GM12878 (cell line): ENCODE measurements around the gene BTBD19. TPM values are rescaled to one million over a fixed set of nuclear protein-coding genes. Genes with fewer than 3 reads are reported as not detected.

Source experiments
- BCLAF1 ChIP-seq: fragments of 450-650 bp; IDR thresholded peaks from 2 replicates; pipeline ENCODE4 v1.6.1; 2017; ENCODE audit warnings: antibody characterized with exemption, mild to moderate bottlenecking, moderate library complexity
- BHLHE40 ChIP-seq, 2 experiments: fragments of 450-650 bp in 1 of 2; IDR thresholded peaks; 2 replicates each; pipeline ENCODE4 v1.6.1; 2011 to 2017; ENCODE audit warnings: low read depth in 2 of 2, borderline replicate concordance in 1 of 2, improper control_type of control experiment in 1 of 2, low read length in 1 of 2, mild to moderate bottlenecking in 1 of 2
- CHD1 ChIP-seq: IDR thresholded peaks from 2 replicates; pipeline ENCODE4 v1.6.1; 2012; ENCODE audit warnings: low read depth, low read length, improper control_type of control experiment
- CHD2 ChIP-seq: IDR thresholded peaks from 2 replicates; pipeline ENCODE4 v1.6.1; 2011; ENCODE audit warnings: low read depth, low read length, improper control_type of control experiment, borderline replicate concordance
- EGR1 ChIP-seq, 2 experiments: IDR thresholded peaks; 1 replicate in 1 of 2; 2 replicates in 1 of 2; pipeline ENCODE4 v1.6.1; 2011 to 2012; ENCODE audit warnings: low read depth in 2 of 2, low read length in 2 of 2, borderline replicate concordance in 1 of 2, mild to moderate bottlenecking in 1 of 2, moderate library complexity in 1 of 2
- FOS ChIP-seq: IDR thresholded peaks from 3 replicates; pipeline ENCODE4 v1.6.1; 2011; ENCODE audit warnings: borderline replicate concordance; ENCODE audit not compliant: insufficient read length; ENCODE audit errors: extremely low read depth
- GABPA ChIP-seq: IDR thresholded peaks from 2 replicates; pipeline ENCODE4 v1.6.1; 2014; ENCODE audit warnings: antibody characterized with exemption, low read depth, mild to moderate bottlenecking, inconsistent platforms
- HDGF ChIP-seq: fragments of 450-650 bp; IDR thresholded peaks from 2 replicates; pipeline ENCODE4 v1.6.1; 2016; ENCODE audit warnings: antibody characterized with exemption
- IKZF2 ChIP-seq, 2 experiments: fragments of 450-650 bp; IDR thresholded peaks; 2 replicates each; pipeline ENCODE4 v1.6.1; 2017; ENCODE audit warnings: mild to moderate bottlenecking in 2 of 2, moderate library complexity in 2 of 2
- IRF3 ChIP-seq: fragments of 450-650 bp; IDR thresholded peaks from 2 replicates; pipeline ENCODE4 v1.6.1; 2014; ENCODE audit warnings: mild to moderate bottlenecking
- MEF2A ChIP-seq: IDR thresholded peaks from 2 replicates; pipeline ENCODE4 v1.6.1; 2011; ENCODE audit warnings: low read depth, mild to moderate bottlenecking, low read length, moderate library complexity; ENCODE audit not compliant: insufficient read depth
- MXI1 ChIP-seq: fragments of 150-350 bp; IDR thresholded peaks from 2 replicates; pipeline ENCODE4 v1.6.1; 2011; ENCODE audit warnings: low read depth, mild to moderate bottlenecking, inconsistent platforms, low read length, improper control_type of control experiment
- NBN ChIP-seq: fragments of 450-650 bp; IDR thresholded peaks from 2 replicates; pipeline ENCODE4 v1.6.1; 2016
- NFYB ChIP-seq: IDR thresholded peaks from 2 replicates; pipeline ENCODE4 v1.6.1; 2011; ENCODE audit warnings: low read depth, mild to moderate bottlenecking, low read length, improper control_type of control experiment, moderate library complexity; ENCODE audit not compliant: insufficient read depth
- NR2F1 ChIP-seq: fragments of 450-650 bp; conservative IDR thresholded peaks from 2 replicates; pipeline ENCODE4 v1.6.1; 2017; ENCODE audit warnings: mild to moderate bottlenecking
- NRF1 ChIP-seq: conservative IDR thresholded peaks from 2 replicates; pipeline ENCODE4 v1.6.1; 2011; ENCODE audit warnings: mild to moderate bottlenecking, low read depth, low read length, improper control_type of control experiment
- POLR2A ChIP-seq: IDR thresholded peaks from 2 replicates; pipeline ENCODE4 v1.6.1; 2011; ENCODE audit warnings: low read depth, mild to moderate bottlenecking, low read length
- POLR2AphosphoS5 ChIP-seq: IDR thresholded peaks from 2 replicates; pipeline ENCODE4 v1.6.1; 2011; ENCODE audit warnings: mild to moderate bottlenecking, low read length, inconsistent platforms
- RBBP5 ChIP-seq: fragments of 200-600 bp; sonication (generic); conservative IDR thresholded peaks from 2 replicates; pipeline ENCODE4 v1.6.1; 2016
- REST ChIP-seq: IDR thresholded peaks from 2 replicates; pipeline ENCODE4 v1.6.1; 2012; ENCODE audit warnings: mild to moderate bottlenecking, low read depth, low read length
- RFX5 ChIP-seq: IDR thresholded peaks from 2 replicates; pipeline ENCODE4 v1.6.1; 2011; ENCODE audit warnings: low read depth, low read length, improper control_type of control experiment
- SMARCA5 ChIP-seq: fragments of 450-650 bp; IDR thresholded peaks from 2 replicates; pipeline ENCODE4 v1.6.1; 2017; ENCODE audit warnings: mild to moderate bottlenecking
- SUPT20H ChIP-seq: IDR thresholded peaks from 2 replicates; pipeline ENCODE4 v1.6.1; 2011; ENCODE audit warnings: low read depth, mild to moderate bottlenecking, low read length, moderate library complexity, borderline replicate concordance; ENCODE audit not compliant: control insufficient read depth
- TCF12 ChIP-seq: IDR thresholded peaks from 2 replicates; pipeline ENCODE4 v1.6.1; 2011; ENCODE audit warnings: low read depth, mild to moderate bottlenecking, low read length
- ZNF24 ChIP-seq: fragments of 450-650 bp; IDR thresholded peaks from 2 replicates; pipeline ENCODE4 v1.6.1; 2017; ENCODE audit warnings: antibody characterized with exemption, mild to moderate bottlenecking
- polyA plus RNA-seq, 11 experiments: library from polyadenylated mRNA; depleted of rRNA in 4 of 11; unstranded in 6 of 11; stranded (reverse) in 5 of 11; fragments of >200 nt; fragmentation: Nextera tagmentation in 4 of 11; fragmentation: Illumina TruSeq in 1 of 11; extraction: Ambion mirVana in 4 of 11; extraction: Trizol in 1 of 11; gene quantifications; 1 replicate in 1 of 11; 2 replicates in 10 of 11; pipeline versions ENCODE4 v1.2.1 to v1.2.3, GENCODE V29; 2011 to 2016; ENCODE audit warnings: inconsistent platforms in 2 of 11, missing spikeins in 2 of 11, low read depth in 1 of 11
- total RNA-seq, 4 experiments: library from RNA; depleted of rRNA in 3 of 4; stranded (reverse); fragments of >200 nt in 3 of 4; fragmentation: Illumina TruSeq in 1 of 4; extraction: Trizol in 1 of 4; gene quantifications; 2 replicates each; pipeline versions ENCODE4 v1.2.1 to v1.2.3, GENCODE V29; 2013 to 2021

Gene BTBD19
- total and polyA plus RNA-seq, 10 of the 15 experiments (the other 5 are each of a cell fraction or from before 2014, with no cell fraction given): 0.13 to 2.7 (median 0.42) TPM

GRCh38 chr1:44802306-44803061, 5.8 kb upstream of the BTBD19 start (continued):
- TF ChIP-seq REST (no peak), IKZF2 (IDR thresholded peaks at IDR 0.05) (no peak), RBBP5 (no peak), SUPT20H (no peak), NR2F1 (no peak), NRF1 (no peak), TCF12 (0 out of 2 replicates have a peak, but pooled peaks have one; percentile 37), RFX5 (no peak), EGR1 (IDR thresholded peaks at IDR 0.05; ENCODE audit: borderline replicate concordance in 1 of 2, low read depth in 2 of 2, low read length in 2 of 2) (0 out of 3 replicates have a peak, but pooled peaks of 1 of the 2 experiments have one; percentile 14), BHLHE40 (IDR thresholded peaks at IDR 0.05; ENCODE audit: borderline replicate concordance in 1 of 2, low read depth in 2 of 2, low read length in 1 of 2) (0 out of 4 replicates have a peak, but pooled peaks of 1 of the 2 experiments have one; percentile 23), SMARCA5 (no peak), IRF3 (no peak), CHD1 (no peak), ZNF24 (no peak), NBN (no peak), FOS (no peak), MEF2A (no peak), BCLAF1 (no peak), POLR2A (no peak), MXI1 (no peak), CHD2 (no peak), POLR2AphosphoS5 (no peak; the same call in 1 of the 2 replicates), GABPA (no peak), HDGF (0 out of 2 replicates have a peak, but pooled peaks have one; percentile 82), NFYB (no peak)
